ENCODE results near the gene CTNND2.

Gene CTNND2

GRCh38 chr5:11252075-11252474 is 652.2 kb downstream of the CTNND2 start:
- H3K4me3 ChIP-seq (ENCODE audit: low read depth, low read length) = no peak overlapping the region
- no peaks in the 10 kb centered on the region for H3K27me3 ChIP-seq
- no peaks in the 10 kb centered on the region for H3K36me3 ChIP-seq
- H3K4me1 ChIP-seq = no peaks in the 10 kb centered on the region
- TF ChIP-seq, protein P1, sequence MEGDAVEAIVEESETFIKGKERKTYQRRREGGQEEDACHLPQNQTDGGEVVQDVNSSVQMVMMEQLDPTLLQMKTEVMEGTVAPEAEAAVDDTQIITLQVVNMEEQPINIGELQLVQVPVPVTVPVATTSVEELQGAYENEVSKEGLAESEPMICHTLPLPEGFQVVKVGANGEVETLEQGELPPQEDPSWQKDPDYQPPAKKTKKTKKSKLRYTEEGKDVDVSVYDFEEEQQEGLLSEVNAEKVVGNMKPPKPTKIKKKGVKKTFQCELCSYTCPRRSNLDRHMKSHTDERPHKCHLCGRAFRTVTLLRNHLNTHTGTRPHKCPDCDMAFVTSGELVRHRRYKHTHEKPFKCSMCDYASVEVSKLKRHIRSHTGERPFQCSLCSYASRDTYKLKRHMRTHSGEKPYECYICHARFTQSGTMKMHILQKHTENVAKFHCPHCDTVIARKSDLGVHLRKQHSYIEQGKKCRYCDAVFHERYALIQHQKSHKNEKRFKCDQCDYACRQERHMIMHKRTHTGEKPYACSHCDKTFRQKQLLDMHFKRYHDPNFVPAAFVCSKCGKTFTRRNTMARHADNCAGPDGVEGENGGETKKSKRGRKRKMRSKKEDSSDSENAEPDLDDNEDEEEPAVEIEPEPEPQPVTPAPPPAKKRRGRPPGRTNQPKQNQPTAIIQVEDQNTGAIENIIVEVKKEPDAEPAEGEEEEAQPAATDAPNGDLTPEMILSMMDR (IDR thresholded peaks at IDR 0.05; ENCODE audit: low read depth, low read length) = no peak
- no peak for DNase-seq
- no peaks in the 10 kb centered on the region for H3K9me3 ChIP-seq

- TF ChIP-seq, protein P1 (IDR thresholded peaks at IDR 0.05; ENCODE audit: low read depth, low read length) = no peak
- H3K9me3 ChIP-seq = no peaks in the 10 kb centered on the region
- H3K4me3 ChIP-seq (ENCODE audit: low read depth, low read length) = no peak overlapping the region
- no peaks in the 10 kb centered on the region for H3K27me3 ChIP-seq
- H3K4me1 ChIP-seq = no peaks in the 10 kb centered on the region
- H3K36me3 ChIP-seq = no peaks in the 10 kb centered on the region
- no peak for DNase-seq
Observed at GRCh38 chr5:11251247-11251646, 653.0 kb downstream of the CTNND2 start.

DNA sequence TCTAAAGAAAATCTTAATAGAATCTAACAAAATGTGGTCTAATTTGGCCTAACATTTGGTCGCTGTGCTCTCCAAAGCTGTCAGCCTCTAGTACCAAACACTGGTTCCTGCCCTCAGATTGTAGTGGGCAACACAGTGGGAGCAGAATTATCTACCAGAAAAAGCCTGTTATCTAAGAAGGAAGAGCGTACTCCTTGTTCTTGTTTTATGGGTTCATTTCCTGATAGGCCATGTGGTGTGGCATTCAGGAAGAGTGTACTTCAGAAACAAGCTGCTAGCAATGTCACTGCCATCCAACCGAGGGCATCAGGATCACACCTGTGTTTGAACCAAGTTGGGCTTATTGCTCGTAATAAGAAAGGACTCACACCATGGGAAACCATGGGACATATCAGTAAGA is 655.3 kb downstream of the CTNND2 start:
- TF ChIP-seq, protein P1 (IDR thresholded peaks at IDR 0.05; ENCODE audit: low read depth, low read length) = no peak

DNA sequence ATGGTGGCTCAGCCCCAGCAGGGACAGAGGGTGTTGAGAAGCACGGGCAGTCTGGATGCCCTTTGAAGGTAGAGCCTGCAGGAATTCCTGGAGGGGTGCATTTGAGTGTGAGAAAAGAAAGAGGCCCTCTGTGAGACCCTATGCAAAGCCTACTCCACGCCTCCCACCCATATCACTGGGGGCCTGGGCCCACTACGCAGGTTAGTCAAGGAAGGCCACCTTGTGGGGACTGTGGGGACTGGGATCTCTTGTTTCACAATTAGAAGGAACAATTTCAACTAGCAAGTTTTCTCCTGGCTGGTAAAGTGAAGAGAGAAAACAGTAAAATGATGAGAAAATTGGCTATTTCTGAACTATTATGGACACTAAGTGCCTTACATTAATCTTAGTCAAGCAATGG is 657.0 kb downstream of the CTNND2 start:
- TF ChIP-seq, protein P1 (IDR thresholded peaks at IDR 0.05; ENCODE audit: low read depth, low read length) = no peak
- H3K36me3 ChIP-seq = no peaks in the 10 kb centered on the region

More for the DNA sequence above, 655.3 kb downstream of the CTNND2 start:
- Histone ChIP-seq H3K4me1 (no peaks in the 10 kb centered on the region), H3K27me3 (no peaks in the 10 kb centered on the region), H3K36me3 (no peaks in the 10 kb centered on the region), H3K9me3 (no peaks in the 10 kb centered on the region), H3K4me3 (ENCODE audit: low read depth, low read length) (no peak overlapping the region)
- no peak for DNase-seq

GRCh38 chr5:11240293-11241190 is 663.7 kb downstream of the CTNND2 start:
- Histone ChIP-seq H3K4me3 (ENCODE audit: low read depth, low read length) (no peak overlapping the region), H3K27me3 (no peaks in the 10 kb centered on the region), H3K9me3 (peaks cover 6% of the 10 kb centered on the region; the same call in 1 of the 2 replicates), H3K36me3 (no peaks in the 10 kb centered on the region), H3K4me1 (no peaks in the 10 kb centered on the region)
- TF ChIP-seq, protein P1 (IDR thresholded peaks at IDR 0.05; ENCODE audit: low read depth, low read length) = no peak
- no peak for DNase-seq

More for the DNA sequence above, 657.0 kb downstream of the CTNND2 start:
- H3K27me3 ChIP-seq = no peaks in the 10 kb centered on the region
- H3K4me1 ChIP-seq = no peaks in the 10 kb centered on the region
- no peak overlapping the region for H3K4me3 ChIP-seq (ENCODE audit: low read depth, low read length)
- no peak for DNase-seq
- no peaks in the 10 kb centered on the region for H3K9me3 ChIP-seq
